Activated naive CD4-positive, alpha-beta T cell treated with Interleukin-2 at 50 U/mL for 16 hours (primary cell): ENCODE measurements around the gene TMEM50B.
A peak's percentile ranks its signal among the peaks of the same experiment; 100 is the strongest.
"Not testable (repeated sequence)": the region's sequence is repeated elsewhere in the genome, so short reads cannot be mapped to it uniquely, and the experiment has no call there.

Experiments used
- DNase-seq: peaks from one replicate; pipeline ENCODE4 v3.0.0-alpha.2; 2020

TMEM50B gene

DNA sequence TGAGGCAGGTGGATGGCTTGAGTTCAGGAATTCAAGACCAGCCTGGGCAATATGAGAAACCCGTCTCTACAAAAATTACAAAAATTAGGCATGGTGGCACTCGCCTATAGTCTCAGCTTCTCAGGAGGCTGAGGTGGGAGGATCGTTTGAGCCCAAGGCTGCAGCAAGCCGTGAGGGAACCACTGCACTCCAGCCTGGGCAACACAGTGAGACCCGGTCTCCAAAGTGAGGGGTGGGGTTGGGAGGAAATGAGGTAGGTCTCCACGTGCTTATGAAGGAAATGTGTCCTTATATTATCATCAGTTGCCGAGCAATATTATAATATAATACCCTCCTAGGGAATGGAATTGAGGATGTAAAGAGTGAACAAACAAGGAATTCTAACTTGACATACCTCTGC, 2.7 kb downstream of the TMEM50B start:
- DNase-seq, result no peak

- DNase-seq, result no peak
Observed at GRCh38 chr21:33473344-33473743, 6.4 kb downstream of the TMEM50B start.

DNA sequence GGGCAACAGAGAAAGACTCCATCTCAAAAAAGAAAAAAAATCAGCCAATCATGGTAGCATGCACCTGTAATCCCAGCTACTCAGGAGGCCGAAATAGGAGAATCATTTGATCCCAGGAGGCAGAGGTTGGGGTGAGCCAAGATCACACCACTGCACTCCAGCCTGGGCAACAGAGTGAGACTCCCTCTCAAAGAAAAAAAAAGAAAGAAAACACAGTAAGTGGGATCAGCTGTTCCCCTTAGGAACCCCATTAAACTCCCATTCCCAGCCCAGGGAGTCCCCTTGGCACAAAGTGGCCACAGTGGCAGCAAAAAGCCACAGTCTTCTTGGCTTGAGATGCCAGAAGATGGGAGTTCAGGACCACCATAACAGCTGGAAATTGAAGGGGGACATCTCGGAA, 9.1 kb downstream of the TMEM50B start:
- DNase-seq, result no peak

DNA sequence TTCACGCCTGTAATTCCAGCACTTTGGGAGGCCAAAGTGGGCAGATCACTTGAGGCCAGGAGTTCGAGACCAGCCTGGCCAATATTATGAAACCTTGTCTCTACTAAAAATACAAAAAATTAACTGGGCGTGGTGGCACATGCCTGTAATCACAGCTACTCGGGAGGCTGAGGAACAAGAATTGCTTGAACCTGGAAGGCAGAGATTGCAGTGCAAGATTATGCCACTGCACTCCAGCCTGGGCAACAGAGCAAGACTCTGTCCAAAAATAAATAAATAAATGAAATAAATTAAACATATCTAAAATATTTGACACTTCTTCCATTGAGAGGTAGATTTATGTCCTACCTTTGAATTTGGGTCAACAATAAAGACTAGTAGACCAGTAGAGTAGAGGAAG, 10.6 kb downstream of the TMEM50B start:
- not testable (repeated sequence) for DNase-seq

- no peak for DNase-seq
Observed at GRCh38 chr21:33461538-33462250, 18.1 kb downstream of the TMEM50B start.

GRCh38 chr21:33458861-33459260, 20.9 kb downstream of the TMEM50B start:
- no peak for DNase-seq

- DNase-seq, result no peak
Observed at GRCh38 chr21:33455686-33456446, 23.9 kb downstream of the TMEM50B start.

DNA sequence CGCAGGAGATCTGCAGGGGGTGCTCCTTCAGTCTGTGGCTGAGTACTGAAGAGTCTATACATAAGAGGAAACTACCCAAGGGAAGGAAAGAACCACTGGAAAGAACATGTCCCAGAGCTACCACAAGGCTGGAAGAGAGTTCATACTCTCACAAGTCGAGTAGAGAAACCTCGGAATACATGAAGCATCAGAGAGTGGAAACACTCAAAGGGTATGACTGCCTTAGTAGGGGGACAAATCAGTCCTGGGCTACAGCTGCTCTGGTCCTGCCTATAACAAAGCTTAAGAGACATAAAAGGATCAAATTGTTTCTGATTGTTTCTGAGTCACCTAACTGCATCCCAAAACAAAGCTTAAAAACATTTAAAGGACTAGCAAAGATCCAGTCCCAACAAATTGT, 27.4 kb downstream of the TMEM50B start:
- DNase-seq, result no peak

- no peak for DNase-seq
Observed at GRCh38 chr21:33451634-33452071, 28.1 kb downstream of the TMEM50B start.

DNA sequence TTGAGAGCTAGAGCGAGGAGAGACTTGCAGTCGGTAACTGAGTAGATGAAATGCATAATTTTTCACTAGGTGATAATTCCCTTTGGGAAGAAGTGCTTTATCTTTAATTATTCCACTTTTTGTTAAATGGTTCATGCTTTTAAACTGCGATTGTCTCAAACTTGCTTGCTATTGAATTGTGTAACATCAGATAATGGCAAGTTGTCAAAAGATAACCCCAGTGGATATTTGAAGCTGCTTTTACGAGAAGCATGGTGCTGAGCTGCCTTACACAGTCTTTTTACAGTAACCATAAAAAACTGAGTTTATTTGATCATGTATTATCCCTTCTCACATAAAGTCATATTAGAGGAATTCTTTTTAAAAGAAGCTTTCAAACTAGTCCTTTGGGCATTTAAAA, 30.2 kb downstream of the TMEM50B start:
- DNase-seq, result no peak

GRCh38 chr21:33446620-33447019, 33.2 kb downstream of the TMEM50B start:
- DNase-seq, result not testable (repeated sequence)

- no peak for DNase-seq
Observed at GRCh38 chr21:33444499-33444898, 35.3 kb downstream of the TMEM50B start.

DNA sequence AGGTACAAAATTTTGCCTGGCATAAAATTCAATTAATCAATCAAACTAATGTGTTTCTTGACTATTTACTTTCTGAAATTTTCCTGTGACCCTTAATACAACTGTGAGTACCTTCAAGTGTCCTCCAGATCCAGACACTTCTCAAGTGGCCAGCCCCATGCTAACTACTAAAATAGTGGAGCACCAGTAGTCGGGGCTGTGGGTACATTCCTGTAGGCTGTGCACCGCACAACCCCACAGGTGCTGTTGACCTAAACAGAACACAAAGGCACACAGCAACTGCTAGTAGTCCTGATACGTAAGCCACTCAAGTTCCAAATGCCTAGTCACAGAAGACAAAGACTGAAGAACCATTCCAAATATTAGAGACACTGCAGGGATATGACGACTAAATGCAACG, 36.6 kb downstream of the TMEM50B start:
- no peak for DNase-seq

GRCh38 chr21:33441489-33442477, 38.0 kb downstream of the TMEM50B start:
- no peak for DNase-seq

GRCh38 chr21:33437140-33437539, 42.6 kb downstream of the TMEM50B start:
- no peak for DNase-seq

GRCh38 chr21:33434770-33435360, 44.9 kb downstream of the TMEM50B start:
- peak; percentile 31 for DNase-seq

DNA sequence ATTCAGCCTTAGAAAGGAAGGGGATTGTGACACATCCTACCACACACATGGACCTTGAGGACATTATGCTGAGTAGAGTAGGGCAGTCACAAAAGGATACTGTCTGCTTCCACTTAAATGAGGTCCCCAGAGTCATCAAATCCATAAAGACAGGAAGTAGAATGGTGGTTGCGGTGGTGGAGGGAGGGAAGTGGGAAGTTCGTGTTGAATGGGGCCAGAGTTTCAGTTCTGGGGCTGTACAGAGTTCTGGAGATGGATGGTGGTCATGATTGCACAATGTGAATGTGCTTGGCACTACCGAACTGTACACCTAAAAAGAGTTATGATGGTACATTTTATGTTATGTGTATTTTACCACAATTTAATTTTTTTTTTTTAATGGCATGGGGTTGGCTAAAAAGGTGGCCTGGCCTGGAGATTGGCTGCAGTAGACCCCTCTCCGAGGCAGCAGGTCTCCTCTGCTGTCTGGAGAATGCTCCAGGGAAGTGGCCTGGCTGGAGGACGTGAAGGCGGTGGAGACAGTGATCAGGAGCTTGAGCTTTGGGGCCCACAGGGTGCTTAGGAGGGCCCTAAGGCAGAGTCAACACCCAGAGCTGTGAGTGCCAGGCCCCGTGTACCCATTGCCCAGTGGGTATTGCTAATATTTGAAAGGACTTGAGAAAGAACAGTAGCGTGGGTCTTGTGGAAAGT, 46.2 kb downstream of the TMEM50B start:
- no peak for DNase-seq

- DNase-seq, result no peak
Observed at GRCh38 chr21:33433001-33433400, 46.8 kb downstream of the TMEM50B start.

DNA sequence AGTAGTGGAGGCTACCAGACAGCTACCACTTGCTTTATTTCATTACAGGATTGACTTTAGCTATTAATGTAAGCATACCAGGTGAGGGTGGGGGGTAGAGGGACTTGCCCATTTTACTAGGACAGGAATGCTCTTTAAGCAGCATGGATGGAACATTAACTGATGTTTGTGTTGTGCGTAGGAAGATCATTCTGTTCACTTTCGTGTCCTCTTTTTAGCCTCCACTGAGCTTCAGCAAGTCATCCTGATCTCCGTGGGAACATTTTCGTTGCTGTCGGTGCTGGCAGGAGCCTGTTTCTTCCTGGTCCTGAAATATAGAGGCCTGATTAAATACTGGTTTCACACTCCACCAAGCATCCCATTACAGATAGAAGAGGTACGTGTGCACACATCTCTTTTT, 47.3 kb downstream of the TMEM50B start:
- DNase-seq, result no peak

GRCh38 chr21:33430858-33431257, 48.9 kb downstream of the TMEM50B start:
- no peak for DNase-seq

DNA sequence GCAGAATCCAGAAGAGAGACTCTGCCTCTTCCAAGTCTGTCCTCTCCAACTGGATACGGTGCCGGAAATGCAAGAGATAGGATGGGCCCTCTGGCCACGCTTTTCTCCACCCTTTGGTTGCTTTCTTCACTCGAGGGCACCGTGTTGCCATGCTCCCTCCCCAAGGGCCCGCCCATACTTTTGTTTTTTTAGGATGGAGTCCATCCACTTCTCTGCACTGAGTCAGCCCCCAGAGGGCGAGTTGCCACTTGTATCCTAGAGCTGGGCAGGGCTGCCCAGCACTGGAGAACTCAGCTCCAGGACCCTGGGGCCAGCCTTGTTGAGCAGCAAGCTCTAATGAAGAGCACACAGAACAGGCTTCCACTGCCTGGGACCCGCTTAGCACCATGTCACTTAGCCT, 51.1 kb downstream of the TMEM50B start:
- no peak for DNase-seq

DNA sequence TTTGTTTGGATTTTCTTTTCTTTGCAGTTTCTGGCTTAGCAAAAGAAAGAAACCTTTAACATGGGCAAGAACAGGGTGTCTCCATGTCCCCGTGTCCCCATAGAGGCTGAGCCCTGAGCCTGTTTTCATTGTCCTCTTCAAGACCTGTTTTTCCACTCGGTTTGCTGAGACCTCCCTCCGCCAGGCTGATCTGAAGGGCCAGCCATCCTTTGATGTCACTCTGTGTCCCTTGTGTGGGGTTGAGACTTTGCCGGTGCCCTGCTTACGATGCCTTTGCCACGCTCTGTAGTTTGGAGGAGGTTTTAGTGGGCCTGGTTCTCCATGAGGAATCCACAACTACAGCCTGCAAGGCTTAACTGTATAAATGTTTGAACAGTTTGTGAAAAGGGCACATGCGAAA, 52.7 kb downstream of the TMEM50B start:
- DNase-seq, result no peak
